OCI-LY3 (cell line): Measurements from ENCODE around the gene PTPRD.

Source experiments
- H2AFZ ChIP-seq: fragments of 200-600, 300-600 bp; shearing (Covaris generic); 2 replicates; pipeline ENCODE4 v1.6.0; 2014; ENCODE audit warnings: antibody characterized with exemption, low read depth, low read length
- H3K27ac ChIP-seq: fragments of 200-600, 300-600 bp; sonication (generic); 2 replicates; pipeline ENCODE4 v1.5.1; 2014; ENCODE audit warnings: mild to moderate bottlenecking, low read length, moderate library complexity, mixed read lengths
- H3K27me3 ChIP-seq: fragments of 200-600, 300-600 bp; sonication (generic); 2 replicates; pipeline ENCODE4 v1.6.1; 2014; ENCODE audit warnings: low read depth, low read length, mixed read lengths
- H3K36me3 ChIP-seq: fragments of 200-600, 300-600 bp; sonication (generic); replicated peaks from 2 replicates; pipeline ENCODE3; 2014; ENCODE audit warnings: low read depth, low read length, mixed read lengths
- H3K4me1 ChIP-seq: fragments of 300-600, 200-600 bp; sonication (generic); 2 replicates; pipeline ENCODE4 v1.6.1; 2014; ENCODE audit warnings: low read length, mixed read lengths
- H3K4me2 ChIP-seq: fragments of 200-600, 300-600 bp; sonication (generic); 2 replicates; pipeline ENCODE4 v1.6.1; 2014; ENCODE audit warnings: low read length, mixed read lengths
- H3K4me3 ChIP-seq: fragments of 300-600, 200-600 bp; sonication (generic); 2 replicates; pipeline ENCODE4 v1.5.1; 2014; ENCODE audit warnings: antibody characterized with exemption, mild to moderate bottlenecking, low read length, moderate library complexity
- H3K79me2 ChIP-seq: fragments of 300-600, 200-600 bp; shearing (Covaris generic); 2 replicates; pipeline ENCODE4 v1.6.1; 2014; ENCODE audit warnings: mild to moderate bottlenecking, low read length, mixed read lengths
- H3K9ac ChIP-seq: fragments of 300-600, 200-600 bp; shearing (Covaris generic); 2 replicates; pipeline ENCODE4 v1.6.0; 2014; ENCODE audit warnings: mild to moderate bottlenecking, low read length, moderate library complexity
- H3K9me3 ChIP-seq: fragments of 200-600, 300-600 bp; shearing (Covaris generic); 2 replicates; pipeline ENCODE4 v1.6.1; 2014; ENCODE audit warnings: low read length, mixed read lengths; ENCODE audit not compliant: insufficient read depth
- H4K20me1 ChIP-seq: fragments of 200-600, 300-600 bp; sonication (generic); 2 replicates; pipeline ENCODE4 v1.6.1; 2016; ENCODE audit warnings: low read length, mixed read lengths; ENCODE audit not compliant: insufficient read depth
- EZH2phosphoT487 ChIP-seq: fragments of 200-600 bp; shearing (Covaris generic); IDR thresholded peaks from 2 replicates; pipeline ENCODE4 v1.6.1; 2018; ENCODE audit warnings: antibody characterized with exemption, mixed run types, low read depth
- TF ChIP-seq, protein P1 (sequence below): fragments of 200-600, 300-600 bp; sonication (generic); IDR thresholded peaks from 2 replicates; pipeline ENCODE4 v1.5.1; 2014; ENCODE audit warnings: antibody characterized with exemption, low read length, low read depth

PTPRD gene

GRCh38 chr9:8348756-8349155, 2264.0 kb downstream of the PTPRD start:
- Histone ChIP-seq H3K36me3 (no peaks in the 10 kb centered on the region), H3K4me1 (no peaks in the 10 kb centered on the region), H3K79me2 (no peaks in the 10 kb centered on the region), H3K4me2 (no peak overlapping the region), H3K4me3 (no peak overlapping the region), H3K9me3 (no peaks in the 10 kb centered on the region), H3K27me3 (no peaks in the 10 kb centered on the region), H2AFZ (no peak overlapping the region), H4K20me1 (no peaks in the 10 kb centered on the region), H3K9ac (no peak overlapping the region), H3K27ac (no peak overlapping the region)
- TF ChIP-seq, protein P1, sequence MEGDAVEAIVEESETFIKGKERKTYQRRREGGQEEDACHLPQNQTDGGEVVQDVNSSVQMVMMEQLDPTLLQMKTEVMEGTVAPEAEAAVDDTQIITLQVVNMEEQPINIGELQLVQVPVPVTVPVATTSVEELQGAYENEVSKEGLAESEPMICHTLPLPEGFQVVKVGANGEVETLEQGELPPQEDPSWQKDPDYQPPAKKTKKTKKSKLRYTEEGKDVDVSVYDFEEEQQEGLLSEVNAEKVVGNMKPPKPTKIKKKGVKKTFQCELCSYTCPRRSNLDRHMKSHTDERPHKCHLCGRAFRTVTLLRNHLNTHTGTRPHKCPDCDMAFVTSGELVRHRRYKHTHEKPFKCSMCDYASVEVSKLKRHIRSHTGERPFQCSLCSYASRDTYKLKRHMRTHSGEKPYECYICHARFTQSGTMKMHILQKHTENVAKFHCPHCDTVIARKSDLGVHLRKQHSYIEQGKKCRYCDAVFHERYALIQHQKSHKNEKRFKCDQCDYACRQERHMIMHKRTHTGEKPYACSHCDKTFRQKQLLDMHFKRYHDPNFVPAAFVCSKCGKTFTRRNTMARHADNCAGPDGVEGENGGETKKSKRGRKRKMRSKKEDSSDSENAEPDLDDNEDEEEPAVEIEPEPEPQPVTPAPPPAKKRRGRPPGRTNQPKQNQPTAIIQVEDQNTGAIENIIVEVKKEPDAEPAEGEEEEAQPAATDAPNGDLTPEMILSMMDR, result no peak
- TF ChIP-seq EZH2phosphoT487, result no peak

DNA sequence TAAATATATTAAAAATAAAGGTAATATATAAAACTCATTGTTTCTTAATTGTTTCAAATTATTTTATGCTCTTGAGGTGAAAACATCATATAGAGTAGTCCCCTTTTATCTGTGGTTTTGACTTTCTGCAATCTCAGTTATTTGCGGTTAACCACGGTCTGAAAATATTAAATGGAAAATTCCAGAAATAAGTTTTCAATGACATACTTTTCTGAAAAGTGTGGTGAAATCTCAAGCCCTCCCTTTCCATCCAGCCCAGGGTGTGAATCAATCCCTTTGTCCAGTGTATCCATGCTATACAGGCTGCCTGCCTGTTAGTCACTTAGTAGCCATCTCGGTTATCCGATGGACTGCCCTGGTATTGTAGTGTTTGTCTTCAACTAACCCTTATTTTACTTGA, 2266.5 kb downstream of the PTPRD start:
- H3K9me3 ChIP-seq, result no peaks in the 10 kb centered on the region
- no peak overlapping the region for H3K4me2 ChIP-seq
- no peaks in the 10 kb centered on the region for H3K36me3 ChIP-seq
- H4K20me1 ChIP-seq, result no peaks in the 10 kb centered on the region
- no peak overlapping the region for H3K4me3 ChIP-seq
- H3K79me2 ChIP-seq, result no peaks in the 10 kb centered on the region
- H3K4me1 ChIP-seq, result no peaks in the 10 kb centered on the region
- no peak overlapping the region for H2AFZ ChIP-seq
- H3K9ac ChIP-seq, result no peak overlapping the region
- H3K27me3 ChIP-seq, result no peaks in the 10 kb centered on the region
- no peak overlapping the region for H3K27ac ChIP-seq
- no peak for TF ChIP-seq EZH2phosphoT487
- TF ChIP-seq, protein P1, result no peak

DNA sequence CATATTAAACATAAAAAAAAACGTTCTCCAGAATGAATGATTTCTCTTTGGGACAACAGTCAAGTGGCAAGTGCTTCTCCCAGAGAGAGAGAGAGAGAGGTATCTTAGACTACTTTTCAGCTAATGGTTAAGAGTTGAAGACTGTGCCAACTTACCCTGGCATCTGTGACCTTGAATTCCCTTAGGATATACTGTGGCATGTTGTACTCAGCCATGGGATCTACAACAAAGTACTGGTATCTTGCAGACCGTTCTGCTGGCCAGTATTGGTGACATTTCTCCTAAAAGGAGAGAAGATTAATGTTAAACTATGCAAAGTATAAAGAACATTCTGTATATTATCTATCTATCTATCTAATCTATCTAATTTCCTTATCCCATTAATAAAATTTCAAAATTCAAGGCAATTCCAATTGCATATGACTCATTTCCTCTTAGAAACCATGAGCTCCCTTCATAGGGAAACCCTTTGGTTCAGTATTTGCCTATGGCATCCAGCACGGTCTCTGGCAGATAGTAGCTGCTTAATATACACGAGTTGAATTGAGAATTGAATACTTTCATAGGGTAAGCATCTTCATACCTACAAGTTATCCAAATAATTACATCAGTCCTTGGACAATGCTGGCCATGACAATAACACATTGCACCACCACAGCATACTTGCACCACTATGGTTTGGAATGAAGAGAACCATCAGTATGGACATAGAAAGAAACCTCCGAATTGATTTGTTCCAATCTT, 2273.9 kb downstream of the PTPRD start:
- Histone ChIP-seq H3K4me1 (no peaks in the 10 kb centered on the region), H3K36me3 (no peaks in the 10 kb centered on the region), H3K27ac (no peak overlapping the region), H2AFZ (no peak overlapping the region), H3K27me3 (no peaks in the 10 kb centered on the region), H4K20me1 (no peaks in the 10 kb centered on the region), H3K79me2 (no peaks in the 10 kb centered on the region), H3K4me3 (no peak overlapping the region), H3K9me3 (no peaks in the 10 kb centered on the region), H3K4me2 (no peak overlapping the region), H3K9ac (no peak overlapping the region)
- TF ChIP-seq, protein P1, result no peak
- TF ChIP-seq EZH2phosphoT487, result no peak

GRCh38 chr9:8337834-8338766, 2274.7 kb downstream of the PTPRD start:
- Histone ChIP-seq H3K27me3 (no peaks in the 10 kb centered on the region), H3K9me3 (no peaks in the 10 kb centered on the region), H3K36me3 (no peaks in the 10 kb centered on the region), H3K4me3 (no peak overlapping the region), H3K79me2 (no peaks in the 10 kb centered on the region), H3K4me2 (no peak overlapping the region), H3K4me1 (no peaks in the 10 kb centered on the region), H4K20me1 (no peaks in the 10 kb centered on the region), H3K27ac (no peak overlapping the region), H2AFZ (no peak overlapping the region), H3K9ac (no peak overlapping the region)
- no peak for TF ChIP-seq EZH2phosphoT487
- TF ChIP-seq, protein P1, result no peak
